ENCODE results near the gene BTNL3. TPM values are rescaled to one million over a fixed set of nuclear protein-coding genes. Genes with fewer than 3 reads are reported as not detected.
"Not testable (repeated sequence)": the region's sequence is repeated elsewhere in the genome, so short reads cannot be mapped to it uniquely, and the experiment has no call there.

The BTNL3 gene
- polyA plus RNA-seq (ENCODE audit: insufficient read length): not detected

- no peak for DNase-seq
Observed at GRCh38 chr5:180988592-180988991, at the start of gene BTNL3. BTNL3 (plus strand) TSS chr5:180988846; CDS start chr5:180989029, 183 bp downstream.

- no peak for DNase-seq
Observed at GRCh38 chr5:180950291-180950949, 38.2 kb upstream of the BTNL3 start.

- no peak for DNase-seq
Observed at GRCh38 chr5:180959661-180960060, 29.0 kb upstream of the BTNL3 start.

GRCh38 chr5:180960209-180960608 is 28.4 kb upstream of the BTNL3 start:
- DNase-seq: no peak

GRCh38 chr5:180969406-180969805 is 19.2 kb upstream of the BTNL3 start:
- DNase-seq: no peak

GRCh38 chr5:180970336-180970735 is 18.3 kb upstream of the BTNL3 start:
- DNase-seq: no peak

GRCh38 chr5:180970875-180971274 is 17.8 kb upstream of the BTNL3 start:
- DNase-seq: no peak

- DNase-seq: no peak
Observed at GRCh38 chr5:180974612-180975315, 13.9 kb upstream of the BTNL3 start.

GRCh38 chr5:180975338-180975737 is 13.3 kb upstream of the BTNL3 start:
- DNase-seq: no peak

- DNase-seq: no peak
Observed at GRCh38 chr5:180976518-180976917, 12.1 kb upstream of the BTNL3 start.

GRCh38 chr5:180977852-180978251 is 10.8 kb upstream of the BTNL3 start:
- no peak for DNase-seq

- DNase-seq: no peak
Observed at GRCh38 chr5:180982008-180982741, 6.5 kb upstream of the BTNL3 start.

- DNase-seq: no peak
Observed at GRCh38 chr5:180988016-180988415, 630 bp upstream of the BTNL3 start.

- DNase-seq: no peak
Observed at GRCh38 chr5:180990086-180990881, 1.6 kb downstream of the BTNL3 start.

GRCh38 chr5:180990882-180991242 is 2.2 kb downstream of the BTNL3 start:
- DNase-seq: no peak

GRCh38 chr5:181001947-181002346 is 13.3 kb downstream of the BTNL3 start:
- DNase-seq: no peak

GRCh38 chr5:181005791-181006190 is 17.1 kb downstream of the BTNL3 start:
- DNase-seq: no peak

GRCh38 chr5:181008136-181008535 is 19.5 kb downstream of the BTNL3 start:
- no peak for DNase-seq

GRCh38 chr5:181010018-181010417 is 21.4 kb downstream of the BTNL3 start:
- DNase-seq: not testable (repeated sequence)

- DNase-seq: not testable (repeated sequence)
Observed at GRCh38 chr5:181014654-181015053, 26.0 kb downstream of the BTNL3 start.

GRCh38 chr5:181017448-181017847 is 28.8 kb downstream of the BTNL3 start:
- not testable (repeated sequence) for DNase-seq

GRCh38 chr5:181020688-181021087 is 32.0 kb downstream of the BTNL3 start:
- no peak for DNase-seq

Data from hindlimb muscle (tissue), 1 donor.